Measurements from ENCODE around the gene WDR1. TPM values are rescaled to one million over a fixed set of nuclear protein-coding genes. Genes with fewer than 3 reads are reported as not detected.
A peak's percentile ranks its signal among the peaks of the same experiment; 100 is the strongest.

WDR1 gene
- total RNA-seq (100 to 1,000 TPM; 295 to 298 TPM), polyA plus RNA-seq (100 to 1,000 TPM; 337 to 348 TPM)

DNA sequence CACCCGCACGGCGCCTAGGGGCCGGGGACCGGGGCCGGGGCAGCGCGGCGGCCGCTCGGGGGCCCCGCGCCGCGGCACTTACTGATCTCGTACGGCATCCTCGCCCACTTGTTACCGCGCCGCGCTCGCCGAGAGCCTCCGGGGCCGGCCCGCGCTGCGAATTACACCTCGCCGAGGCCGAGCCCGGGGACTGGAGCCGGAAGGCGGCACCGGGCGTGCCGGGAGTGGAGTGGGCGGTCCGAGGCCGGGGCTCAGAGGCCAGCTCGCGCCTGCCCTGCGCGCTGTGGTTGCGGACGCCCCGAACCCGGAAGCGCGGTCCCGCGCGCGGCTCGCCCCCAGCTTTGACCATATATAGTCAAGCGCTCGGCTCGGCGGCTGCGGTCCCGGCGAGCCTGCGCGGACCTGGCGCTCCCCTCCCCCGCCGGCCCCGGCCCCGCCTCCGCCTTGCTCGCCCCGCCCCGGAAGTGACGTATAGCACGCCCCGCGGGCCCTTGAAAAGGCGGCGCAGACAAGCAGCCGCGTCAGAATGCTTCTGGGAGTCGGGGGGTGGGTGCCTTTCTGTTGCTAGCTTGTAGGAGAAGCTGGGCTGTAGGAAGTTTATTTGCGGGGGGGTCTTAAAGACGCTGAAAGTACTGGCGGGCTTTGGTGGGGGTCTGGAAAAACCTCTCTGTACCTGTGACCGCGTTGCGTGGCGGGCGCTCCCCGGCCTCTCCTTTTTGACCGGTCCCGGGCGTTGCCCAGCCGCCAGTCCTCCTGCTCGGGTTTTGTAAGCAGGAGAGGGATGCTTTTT, at the start of gene WDR1:
Gene WDR1 (minus strand): TSS at position 231 of the 790 bp plus-strand sequence. CDS start 133 bp downstream, at position 98.
- Mint-ChIP-seq H3K27ac (peak within 1 kb of the TSS; percentile 96 to 99 (median 98)), H3K9me3 (peaks cover 0 to 2% (median 0%) of the 10 kb centered on the region in 8 donors), H3K36me3 (peaks cover 33 to 47% of the 10 kb centered on the region in 2 donors), H3K4me1 (peaks cover 46 to 74% (median 60%) of the 10 kb centered on the region in 4 donors), H3K27me3 (no peaks in the 10 kb centered on the region), H3K4me3 (peak within 1 kb of the TSS; percentile 95 to 98 (median 97))
- peak; percentile 86 to 91 (median 89) for DNase-seq
- Histone ChIP-seq H3K36me3 (ENCODE audit: insufficient read depth, low read length) (peaks cover 39% of the 10 kb centered on the region), H3K9me3 (ENCODE audit: control insufficient read depth in 1 of 2, low read length in 2 of 2) (no peaks in the 10 kb centered on the region), H3K4me3 (ENCODE audit: low read length in 2 of 2) (peak within 1 kb of the TSS; percentile 50 to 92), H3K4me1 (ENCODE audit: insufficient read depth, low read length) (peaks cover 61% of the 10 kb centered on the region), H3K27me3 (ENCODE audit: insufficient read depth, low read length) (no peaks in the 10 kb centered on the region), H3K27ac (ENCODE audit: low read depth, low read length) (peak within 1 kb of the TSS; percentile 90)
- intact Hi-C loops (cut with micrococcal nuclease) = loop anchor here (1.0 to 10.0 kb wide), 9 partner anchors 10 to 1356 kb away; partner anchors contain the start of gene ZNF518B
- POLR2A ChIA-PET (ENCODE audit: partially characterized antibody) = interaction anchor here (0.7 to 10.6 kb wide), 23 partner anchors 12 to 1676 kb away, joined by 3 to 396 read pairs (median 5); partner anchors contain the start of genes ACOX3, TRMT44 and ZNF518B
- CTCF ChIA-PET (ENCODE audit: partially characterized antibody) = interaction anchor here (0.7 to 3.2 kb wide), 14 partner anchors 9 to 98 kb away, joined by 3 to 12 read pairs (median 6); no protein-coding TSS in a partner anchor

DNA sequence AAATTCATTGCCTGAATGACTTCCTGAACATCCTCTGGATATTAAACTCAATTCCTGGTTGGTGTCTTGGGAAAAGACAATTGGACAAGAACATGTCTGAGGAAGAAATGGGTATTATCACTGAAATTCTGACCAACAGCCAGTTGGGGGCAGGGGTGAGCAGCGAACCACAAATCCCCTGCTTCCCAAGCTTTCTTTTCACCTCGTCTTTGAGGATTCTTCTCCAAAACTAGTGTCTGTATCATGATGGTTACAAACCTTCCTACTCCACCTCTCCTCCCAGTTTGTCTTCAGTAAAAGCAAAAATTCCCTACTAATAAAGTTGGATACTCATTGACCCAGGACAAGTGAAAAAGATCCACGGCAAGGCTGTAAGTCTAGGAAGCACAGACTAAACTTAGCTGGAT, 48.3 kb upstream of the WDR1 start:
- Mint-ChIP-seq H3K27ac (peak overlapping the region in 1 of 7 donors; percentile 29), H3K4me3 (no peak overlapping the region), H3K27me3 (no peaks in the 10 kb centered on the region), H3K36me3 (no peaks in the 10 kb centered on the region), H3K4me1 (peaks cover 19 to 36% (median 29%) of the 10 kb centered on the region in 4 donors), H3K9me3 (no peaks in the 10 kb centered on the region)
- intact Hi-C loops (cut with micrococcal nuclease) = loop anchor here (5.0 kb wide), 2 partner anchors 148 to 292 kb away; partner anchors contain the start of gene ZNF518B
- H3K4me1 ChIP-seq (ENCODE audit: insufficient read depth, low read length) = peaks cover 35% of the 10 kb centered on the region
- H3K9me3 ChIP-seq (ENCODE audit: control insufficient read depth in 1 of 2, low read length in 2 of 2) = no peaks in the 10 kb centered on the region
- no peak overlapping the region for H3K4me3 ChIP-seq (ENCODE audit: low read length in 2 of 2)
- POLR2A ChIA-PET (ENCODE audit: partially characterized antibody) = interaction anchor here (1.4 to 1.5 kb wide), 2 partner anchors 43 to 47 kb away, joined by 3 to 6 read pairs; no protein-coding TSS in a partner anchor
- CTCF ChIA-PET (ENCODE audit: partially characterized antibody) = interaction anchor here (0.9 to 3.6 kb wide), 6 partner anchors 10 to 389 kb away, joined by 3 to 18 read pairs (median 4); no protein-coding TSS in a partner anchor
- H3K27me3 ChIP-seq (ENCODE audit: insufficient read depth, low read length) = no peaks in the 10 kb centered on the region
- H3K36me3 ChIP-seq (ENCODE audit: insufficient read depth, low read length) = no peaks in the 10 kb centered on the region
- DNase-seq = no peak
- no peak overlapping the region for H3K27ac ChIP-seq (ENCODE audit: low read depth, low read length)

GRCh38 chr4:10163296-10163695, 46.7 kb upstream of the WDR1 start:
- H3K4me1 ChIP-seq (ENCODE audit: insufficient read depth, low read length) = peaks cover 35% of the 10 kb centered on the region
- H3K4me3 Mint-ChIP-seq = no peak overlapping the region
- POLR2A ChIA-PET (ENCODE audit: partially characterized antibody) = interaction anchor here (1.5 kb wide), 1 partner anchor 46 kb away, joined by 9 read pairs; the partner anchor contains the start of gene WDR1
- no peaks in the 10 kb centered on the region for H3K36me3 ChIP-seq (ENCODE audit: insufficient read depth, low read length)
- no peaks in the 10 kb centered on the region for H3K9me3 Mint-ChIP-seq
- intact Hi-C loops (cut with micrococcal nuclease) = loop anchor here (5.0 kb wide), 2 partner anchors 146 to 294 kb away; partner anchors contain the start of gene ZNF518B
- no peak overlapping the region for H3K27ac ChIP-seq (ENCODE audit: low read depth, low read length)
- H3K27me3 ChIP-seq (ENCODE audit: insufficient read depth, low read length) = no peaks in the 10 kb centered on the region
- H3K36me3 Mint-ChIP-seq = no peaks in the 10 kb centered on the region
- H3K9me3 ChIP-seq (ENCODE audit: control insufficient read depth in 1 of 2, low read length in 2 of 2) = no peaks in the 10 kb centered on the region
- H3K27ac Mint-ChIP-seq = peak overlapping the region in 2 of 7 donors; percentile 7 to 52
- CTCF ChIA-PET (ENCODE audit: partially characterized antibody) = interaction anchor here (0.7 to 3.6 kb wide), 9 partner anchors 11 to 386 kb away, joined by 3 to 18 read pairs (median 3); no protein-coding TSS in a partner anchor
- H3K4me1 Mint-ChIP-seq = peaks cover 19 to 44% (median 29%) of the 10 kb centered on the region in 4 donors
- no peak overlapping the region for H3K4me3 ChIP-seq (ENCODE audit: low read length in 2 of 2)
- no peaks in the 10 kb centered on the region for H3K27me3 Mint-ChIP-seq
- DNase-seq = no peak

DNA sequence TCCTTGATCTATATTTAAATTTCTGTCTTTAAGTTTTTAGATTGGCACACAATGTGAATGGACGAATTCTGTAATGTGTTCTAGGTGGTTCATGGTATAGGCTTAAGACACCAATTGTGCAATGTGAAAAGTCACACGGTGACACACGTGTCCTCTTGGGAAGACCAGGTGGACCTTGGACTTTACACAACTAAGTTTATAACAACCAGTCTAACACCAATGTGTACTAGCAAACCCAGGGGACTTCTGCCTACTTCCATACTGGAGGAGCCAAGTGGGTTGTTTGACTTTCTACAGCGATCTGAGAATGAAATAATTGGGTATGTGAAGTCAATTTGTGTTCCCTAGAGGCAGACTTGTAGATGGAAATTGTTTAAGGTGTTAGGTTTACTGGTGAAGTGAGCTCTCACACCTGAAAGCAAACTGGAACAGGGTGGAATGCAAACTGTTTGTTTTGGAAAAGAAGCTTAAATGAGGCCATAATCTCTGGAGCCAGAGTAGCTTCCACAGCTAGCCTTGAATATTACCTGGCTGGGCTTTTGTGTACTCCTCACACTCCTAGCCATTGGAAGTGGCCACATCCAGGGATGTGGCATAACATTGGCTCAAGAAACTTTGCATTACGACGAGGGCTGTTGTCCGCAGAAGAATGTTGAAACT, 45.9 kb upstream of the WDR1 start:
- Histone ChIP-seq H3K36me3 (ENCODE audit: insufficient read depth, low read length) (no peaks in the 10 kb centered on the region), H3K4me3 (ENCODE audit: low read length in 2 of 2) (no peak overlapping the region), H3K4me1 (ENCODE audit: insufficient read depth, low read length) (peaks cover 39% of the 10 kb centered on the region), H3K27me3 (ENCODE audit: insufficient read depth, low read length) (no peaks in the 10 kb centered on the region), H3K9me3 (ENCODE audit: control insufficient read depth in 1 of 2, low read length in 2 of 2) (no peaks in the 10 kb centered on the region), H3K27ac (ENCODE audit: low read depth, low read length) (no peak overlapping the region)
- no peaks in the 10 kb centered on the region for H3K36me3 Mint-ChIP-seq
- no peaks in the 10 kb centered on the region for H3K27me3 Mint-ChIP-seq
- intact Hi-C loops (cut with micrococcal nuclease) = loop anchor here (5.0 kb wide), 2 partner anchors 145 to 295 kb away; partner anchors contain the start of gene ZNF518B
- POLR2A ChIA-PET (ENCODE audit: partially characterized antibody) = interaction anchor here (1.5 kb wide), 1 partner anchor 45 kb away, joined by 9 read pairs; the partner anchor contains the start of gene WDR1
- CTCF ChIA-PET (ENCODE audit: partially characterized antibody) = interaction anchor here (0.9 to 3.6 kb wide), 7 partner anchors 9 to 387 kb away, joined by 3 to 18 read pairs (median 3); no protein-coding TSS in a partner anchor
- peak overlapping the region in 5 of 7 donors; percentile 62 to 89 (median 68) for H3K27ac Mint-ChIP-seq
- H3K4me1 Mint-ChIP-seq = peaks cover 22 to 49% (median 32%) of the 10 kb centered on the region in 4 donors
- no peak for DNase-seq
- peak overlapping the region in 3 of 8 donors; percentile 16 to 66 (median 46) for H3K4me3 Mint-ChIP-seq
- no peaks in the 10 kb centered on the region for H3K9me3 Mint-ChIP-seq

DNA sequence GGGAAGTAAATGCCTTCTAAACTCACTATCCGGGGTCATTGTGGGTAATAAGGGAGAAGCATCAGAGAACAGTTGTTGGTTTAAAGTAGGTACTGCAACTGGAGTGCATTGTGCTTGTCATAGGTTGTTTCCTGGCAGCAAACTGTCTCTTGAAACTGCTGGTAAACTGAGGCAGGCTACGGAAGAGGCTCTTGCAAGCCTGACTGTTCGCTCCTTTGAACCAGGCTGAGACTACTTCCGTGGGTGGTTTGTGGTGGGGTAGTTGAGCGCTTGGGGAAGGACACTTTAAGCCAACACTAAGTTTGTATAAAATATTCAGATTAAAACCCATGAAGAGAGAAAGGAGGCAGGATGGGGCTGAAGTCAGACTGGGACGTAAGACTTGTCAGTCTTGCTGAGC, 45.2 kb upstream of the WDR1 start:
- Mint-ChIP-seq H3K36me3 (no peaks in the 10 kb centered on the region), H3K27ac (peak overlapping the region; percentile 20 to 89 (median 68)), H3K4me3 (peak overlapping the region in 7 of 8 donors; percentile 12 to 75 (median 62)), H3K4me1 (peaks cover 22 to 49% (median 33%) of the 10 kb centered on the region in 4 donors), H3K9me3 (no peaks in the 10 kb centered on the region), H3K27me3 (no peaks in the 10 kb centered on the region)
- Histone ChIP-seq H3K27me3 (ENCODE audit: insufficient read depth, low read length) (no peaks in the 10 kb centered on the region), H3K4me1 (ENCODE audit: insufficient read depth, low read length) (peaks cover 41% of the 10 kb centered on the region), H3K4me3 (ENCODE audit: low read length in 2 of 2) (no peak overlapping the region), H3K36me3 (ENCODE audit: insufficient read depth, low read length) (no peaks in the 10 kb centered on the region), H3K9me3 (ENCODE audit: control insufficient read depth in 1 of 2, low read length in 2 of 2) (no peaks in the 10 kb centered on the region), H3K27ac (ENCODE audit: low read depth, low read length) (no peak overlapping the region)
- peak; percentile 43 to 71 (median 60) for DNase-seq
- CTCF ChIA-PET (ENCODE audit: partially characterized antibody) = interaction anchor here (1.0 to 2.3 kb wide), 6 partner anchors 9 to 376 kb away, joined by 3 to 11 read pairs (median 8); partner anchors contain the start of gene WDR1
- intact Hi-C loops (cut with micrococcal nuclease) = loop anchor here (5.0 kb wide), 2 partner anchors 145 to 295 kb away; partner anchors contain the start of gene ZNF518B
- POLR2A ChIA-PET (ENCODE audit: partially characterized antibody) = interaction anchor here (1.4 kb wide), 1 partner anchor 44 kb away, joined by 14 read pairs; the partner anchor contains the start of gene WDR1

GRCh38 chr4:10161146-10161545, 44.5 kb upstream of the WDR1 start:
- ChIA-PET POLR2A (ENCODE audit: partially characterized antibody) (interaction anchor here (1.4 kb wide), 1 partner anchor 44 kb away, joined by 14 read pairs; the partner anchor contains the start of gene WDR1), CTCF (ENCODE audit: partially characterized antibody) (interaction anchor here (1.0 to 2.3 kb wide), 10 partner anchors 7 to 391 kb away, joined by 3 to 11 read pairs (median 5); partner anchors contain the start of gene WDR1)
- no peaks in the 10 kb centered on the region for H3K36me3 ChIP-seq (ENCODE audit: insufficient read depth, low read length)
- intact Hi-C loops (cut with micrococcal nuclease) = loop anchor here (5.0 kb wide), 2 partner anchors 144 to 296 kb away; partner anchors contain the start of gene ZNF518B
- no peak for DNase-seq
- peaks cover 41% of the 10 kb centered on the region for H3K4me1 ChIP-seq (ENCODE audit: insufficient read depth, low read length)
- Mint-ChIP-seq H3K27ac (peak overlapping the region in 5 of 7 donors; percentile 50 to 93 (median 62)), H3K36me3 (no peaks in the 10 kb centered on the region), H3K27me3 (no peaks in the 10 kb centered on the region), H3K4me3 (no peak overlapping the region), H3K9me3 (no peaks in the 10 kb centered on the region), H3K4me1 (peaks cover 22 to 49% (median 33%) of the 10 kb centered on the region in 4 donors)
- H3K27me3 ChIP-seq (ENCODE audit: insufficient read depth, low read length) = no peaks in the 10 kb centered on the region
- H3K4me3 ChIP-seq (ENCODE audit: low read length in 2 of 2) = no peak overlapping the region
- H3K27ac ChIP-seq (ENCODE audit: low read depth, low read length) = no peak overlapping the region
- no peaks in the 10 kb centered on the region for H3K9me3 ChIP-seq (ENCODE audit: control insufficient read depth in 1 of 2, low read length in 2 of 2)

Data from CD4-positive, alpha-beta memory T cell (primary cell).